ENCODE results near the gene PIK3R5. TPM values are rescaled to one million over a fixed set of nuclear protein-coding genes. Genes with fewer than 3 reads are reported as not detected.
"Not testable (repeated sequence)": the region's sequence is repeated elsewhere in the genome, so short reads cannot be mapped to it uniquely, and the experiment has no call there.

PIK3R5 gene
- total RNA-seq, 4 donors from 2014 or later, result 3.6 to 12.0 (median 8.2) TPM

- TF ChIP-seq CTCF (IDR thresholded peaks at IDR 0.05), result no peak
- WGBS, 2 donors, result 93 to 96% methylated on average over 11 of the region's 11 CpGs
- DNase-seq (ENCODE audit: low spot score in 2 of 2), result no peak
- no peak overlapping the region for H3K4me3 ChIP-seq (ENCODE audit: low read depth, poor library complexity, severe bottlenecking)
- intact Hi-C loops (cut with DNase I; ENCODE audit: low total_unique reads), result no loop called here
Observed at GRCh38 chr17:8887301-8887700, 78.2 kb downstream of the PIK3R5 start.

- no peak for TF ChIP-seq POLR2A (IDR thresholded peaks at IDR 0.05)
- no peak for TF ChIP-seq CTCF (IDR thresholded peaks at IDR 0.05)
- DNase-seq (ENCODE audit: low spot score in 2 of 2), result no peak
- intact Hi-C loops (cut with DNase I; ENCODE audit: low total_unique reads), result no loop called here
- 85 to 91% methylated on average over 23 of the region's 23 CpGs for WGBS, 2 donors
- no peak overlapping the region for H3K4me3 ChIP-seq (ENCODE audit: low read depth, poor library complexity, severe bottlenecking)
Observed at GRCh38 chr17:8885967-8886684, 79.4 kb downstream of the PIK3R5 start.

GRCh38 chr17:8885163-8885966 lies 80.1 kb downstream of the PIK3R5 start:
- DNase-seq (ENCODE audit: low spot score in 2 of 2); intact Hi-C loops (cut with DNase I; ENCODE audit: low total_unique reads); H3K4me3 ChIP-seq (ENCODE audit: low read depth, poor library complexity, severe bottlenecking): not testable (repeated sequence)
- 74 to 85% methylated on average over 19 to 28 of the region's 30 CpGs for WGBS, 2 donors

DNA sequence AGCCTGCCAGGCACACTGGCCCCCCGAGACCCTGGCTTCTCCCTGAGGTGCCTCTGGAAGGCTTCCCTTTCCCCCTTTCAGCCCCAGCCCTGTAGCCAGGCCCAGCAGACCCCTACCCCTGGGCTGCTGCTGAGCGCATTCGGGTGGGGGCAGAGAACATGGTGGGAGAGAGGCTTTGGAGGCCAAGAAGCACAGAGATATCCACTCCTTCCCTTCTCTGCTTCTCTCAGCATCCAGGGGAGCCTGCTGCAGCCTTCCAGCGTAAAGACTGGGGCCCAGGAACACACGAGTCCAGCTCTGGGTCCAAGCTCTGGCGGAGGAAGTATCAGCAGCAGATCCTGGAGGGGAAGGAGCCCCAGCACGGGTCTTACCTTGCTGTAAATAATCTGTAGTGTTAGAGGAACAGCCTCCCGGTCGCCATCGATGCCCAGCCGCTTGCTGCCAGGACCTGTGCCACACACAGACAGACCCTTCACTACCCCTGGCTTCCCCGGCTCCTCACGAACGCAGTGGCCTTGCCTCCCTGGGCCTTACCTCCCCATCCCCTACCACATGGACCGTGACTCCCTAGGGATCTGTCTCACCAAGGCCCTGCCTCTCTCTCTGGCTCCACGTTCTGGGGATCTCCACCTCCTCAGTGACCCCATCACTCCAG lies 81.0 kb downstream of the PIK3R5 start:
- no peak overlapping the region for H3K4me3 ChIP-seq (ENCODE audit: low read depth, poor library complexity, severe bottlenecking)
- intact Hi-C loops (cut with DNase I; ENCODE audit: low total_unique reads), result no loop called here
- 91 to 98% methylated on average over 16 of the region's 16 CpGs for WGBS, 2 donors
- TF ChIP-seq POLR2A (IDR thresholded peaks at IDR 0.05) (no peak), CTCF (IDR thresholded peaks at IDR 0.05) (no peak)
- no peak for DNase-seq (ENCODE audit: low spot score in 2 of 2)

DNA sequence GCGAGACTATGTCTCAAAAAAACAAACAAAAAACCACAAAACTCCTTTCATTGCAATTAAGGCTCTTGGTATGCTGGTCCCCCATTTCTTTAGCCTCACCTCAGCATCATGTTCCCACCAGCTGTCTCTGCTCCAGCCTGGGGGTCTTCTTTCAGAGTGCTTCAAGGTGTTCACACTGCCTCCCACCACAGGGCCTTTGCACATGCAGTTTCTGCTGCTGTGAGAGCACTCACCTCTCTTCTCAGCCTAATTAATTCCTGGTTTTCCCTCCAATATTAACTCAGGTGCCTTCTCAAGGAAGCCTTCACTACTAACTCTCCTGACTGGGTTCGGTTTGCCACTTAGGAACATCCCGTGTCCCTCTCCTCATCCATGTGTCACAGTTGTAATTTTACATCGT lies 82.2 kb downstream of the PIK3R5 start:
- no peak for TF ChIP-seq POLR2A (IDR thresholded peaks at IDR 0.05)
- TF ChIP-seq CTCF (IDR thresholded peaks at IDR 0.05), result no peak
- intact Hi-C loops (cut with DNase I; ENCODE audit: low total_unique reads), result no loop called here
- WGBS, 2 donors, result 97 to 99% methylated on average over 4 of the region's 4 CpGs
- DNase-seq (ENCODE audit: low spot score in 2 of 2), result no peak
- H3K4me3 ChIP-seq (ENCODE audit: low read depth, poor library complexity, severe bottlenecking), result no peak overlapping the region

GRCh38 chr17:8881606-8882005 lies 83.9 kb downstream of the PIK3R5 start:
- no peak for DNase-seq (ENCODE audit: low spot score in 2 of 2)
- 95 to 100% methylated on average over 6 to 7 of the region's 7 CpGs for whole genome bisulfite sequencing, 2 donors
- intact Hi-C loops (cut with DNase I; ENCODE audit: low total_unique reads), result no loop called here
- TF ChIP-seq POLR2A (IDR thresholded peaks at IDR 0.05), result no peak
- no peak for TF ChIP-seq CTCF (IDR thresholded peaks at IDR 0.05)
- no peak overlapping the region for H3K4me3 ChIP-seq (ENCODE audit: low read depth, poor library complexity, severe bottlenecking)

Data from lower leg skin (tissue), 4 donors.